ENCODE measurements around the gene HSPA12A. TPM values are rescaled to one million over a fixed set of nuclear protein-coding genes. Genes with fewer than 3 reads are reported as not detected.

Gene HSPA12A
- total and polyA plus RNA-seq, 9 of the 15 experiments (the other 6 are each of a cell fraction or from before 2014, with no cell fraction given): 0.01 to 0.18 (median 0.04) TPM; not detected in 4

DNA sequence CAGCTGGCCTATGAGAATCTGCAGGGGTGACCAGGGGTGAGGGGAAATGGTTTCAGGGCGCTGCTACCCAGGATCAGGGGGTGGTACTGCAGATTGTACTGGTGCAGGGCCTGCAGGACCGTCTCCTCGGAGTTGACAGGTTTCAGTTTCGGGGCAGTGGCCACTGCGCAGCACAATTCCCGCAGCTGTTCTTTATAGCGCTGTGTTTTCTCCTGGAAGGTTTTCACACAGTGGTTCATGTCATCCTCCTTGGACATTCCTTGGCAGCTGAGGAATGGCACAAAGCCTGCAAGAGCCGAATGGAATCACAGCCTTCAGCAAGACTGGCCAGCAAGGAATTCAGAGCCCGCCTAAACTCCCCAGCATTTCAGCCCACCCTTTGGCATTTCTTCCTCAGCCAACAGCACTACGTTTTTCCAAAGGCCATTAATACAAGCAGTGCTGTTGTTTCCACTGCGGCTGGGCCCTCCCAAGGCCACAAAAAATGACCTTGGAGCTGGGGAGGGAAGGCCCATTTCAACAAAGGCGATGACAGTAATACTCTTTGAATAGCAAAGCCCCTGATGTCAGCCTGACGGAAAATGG is 76.7 kb downstream of the HSPA12A start:
- no peak overlapping the region for H2AFZ ChIP-seq (ENCODE audit: low read depth, low read length)
- H3K4me2 ChIP-seq (ENCODE audit: insufficient read depth, low read length): no peak overlapping the region
- in situ Hi-C loops (cut with MboI): no loop called here
- 0% methylated on average over 7 of the region's 13 CpGs for WGBS (ENCODE audit: insufficient coverage, low coverage, missing lambda C conversion rate)
- no peaks in the 10 kb centered on the region for H3K79me2 ChIP-seq (ENCODE audit: control insufficient read depth, insufficient read depth, low read length)
- ChIA-PET CTCF (ENCODE audit: low intra/inter-chr PET ratio) (no interaction called here), POLR2A (no interaction called here)
- no peak for DNase-seq (ENCODE audit: extremely low read depth in 1 of 4, low spot score in 3 of 4)
- intact Hi-C loops (cut with micrococcal nuclease): no loop called here
- H3K27me3 ChIP-seq (ENCODE audit: control insufficient read depth in 2 of 2, insufficient read depth in 2 of 2, low read length in 2 of 2): peaks cover 0 to 23% of the 10 kb centered on the region in 2 experiments; a peak in 2 of 5 replicates
- no peak overlapping the region for H3K9ac ChIP-seq (ENCODE audit: insufficient read depth in 1 of 2, low read depth in 2 of 2, low read length in 2 of 2)
- no peak overlapping the region for H3K27ac ChIP-seq (ENCODE audit: extremely low read depth, low read depth, low read length)
- H3K4me3 ChIP-seq: no peak overlapping the region
- H3K36me3 ChIP-seq (ENCODE audit: control insufficient read depth, insufficient read depth, low read length): no peaks in the 10 kb centered on the region
- H4K20me1 ChIP-seq (replicated peaks; ENCODE audit: control insufficient read depth, insufficient read depth, low read length): no peaks in the 10 kb centered on the region
- H3K9me1 ChIP-seq (ENCODE audit: control insufficient read depth, insufficient read depth, low read length): no peaks in the 10 kb centered on the region
- FAIRE-seq: no peak
- no TSS peak for BruUV-seq (replicated peaks)
- H3K4me1 ChIP-seq (replicated peaks in 1 of 2; ENCODE audit: control insufficient read depth in 2 of 2, insufficient read depth in 2 of 2, low read length in 2 of 2): peaks cover 0 to 6% of the 10 kb centered on the region in 2 experiments; a peak in 2 of 5 replicates
- no peaks in the 10 kb centered on the region for H3K9me3 ChIP-seq (replicated peaks; ENCODE audit: control insufficient read depth, insufficient read depth, low read depth, low read length)
- no peak for ATAC-seq
- TF ChIP-seq, protein P1, sequence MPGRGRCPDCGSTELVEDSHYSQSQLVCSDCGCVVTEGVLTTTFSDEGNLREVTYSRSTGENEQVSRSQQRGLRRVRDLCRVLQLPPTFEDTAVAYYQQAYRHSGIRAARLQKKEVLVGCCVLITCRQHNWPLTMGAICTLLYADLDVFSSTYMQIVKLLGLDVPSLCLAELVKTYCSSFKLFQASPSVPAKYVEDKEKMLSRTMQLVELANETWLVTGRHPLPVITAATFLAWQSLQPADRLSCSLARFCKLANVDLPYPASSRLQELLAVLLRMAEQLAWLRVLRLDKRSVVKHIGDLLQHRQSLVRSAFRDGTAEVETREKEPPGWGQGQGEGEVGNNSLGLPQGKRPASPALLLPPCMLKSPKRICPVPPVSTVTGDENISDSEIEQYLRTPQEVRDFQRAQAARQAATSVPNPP (IDR thresholded peaks at IDR 0.05; ENCODE audit: borderline replicate concordance, insufficient read depth, insufficient read length): no peak
- TF ChIP-seq, protein P2, sequence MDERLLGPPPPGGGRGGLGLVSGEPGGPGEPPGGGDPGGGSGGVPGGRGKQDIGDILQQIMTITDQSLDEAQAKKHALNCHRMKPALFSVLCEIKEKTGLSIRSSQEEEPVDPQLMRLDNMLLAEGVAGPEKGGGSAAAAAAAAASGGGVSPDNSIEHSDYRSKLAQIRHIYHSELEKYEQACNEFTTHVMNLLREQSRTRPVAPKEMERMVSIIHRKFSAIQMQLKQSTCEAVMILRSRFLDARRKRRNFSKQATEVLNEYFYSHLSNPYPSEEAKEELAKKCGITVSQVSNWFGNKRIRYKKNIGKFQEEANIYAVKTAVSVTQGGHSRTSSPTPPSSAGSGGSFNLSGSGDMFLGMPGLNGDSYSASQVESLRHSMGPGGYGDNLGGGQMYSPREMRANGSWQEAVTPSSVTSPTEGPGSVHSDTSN (CRISPR knock-in tag; IDR thresholded peaks at IDR 0.05; ENCODE audit: low read depth): no peak
- TF ChIP-seq, protein P2 (tag; conservative IDR thresholded peaks at IDR 0.05; ENCODE audit: low read depth): no peak
- TF ChIP-seq PTTG1 (tag; IDR thresholded peaks at IDR 0.05; ENCODE audit: low read depth) (no peak), CCNT2 (IDR thresholded peaks at IDR 0.05; ENCODE audit: borderline replicate concordance, extremely low read depth, insufficient read length, low read depth, low read length) (no peak), PURB (CRISPR knock-in tag; IDR thresholded peaks at IDR 0.05; ENCODE audit: low read depth) (no peak), ZNF384 (IDR thresholded peaks at IDR 0.05; ENCODE audit: low read depth, low read length) (no peak), ZNF407 (IDR thresholded peaks at IDR 0.05; ENCODE audit: low read depth) (no peak), ZNF212 (CRISPR knock-in tag; IDR thresholded peaks at IDR 0.05) (no peak), RBM15 (IDR thresholded peaks at IDR 0.05; ENCODE audit: insufficient read depth, low read length) (no peak)

All from K562 (cell line).